C1 segment of cervical spinal cord (tissue), 14 donors: ENCODE results near the gene SLC25A26.
"Not testable (repeated sequence)": the region's sequence is repeated elsewhere in the genome, so short reads cannot be mapped to it uniquely, and the experiment has no call there.

Source experiments
- DNase-seq, 14 donors: peaks; one replicate each; lab custom pipeline; 2025; lab: John Stamatoyannopoulos, UW

The SLC25A26 gene

GRCh38 chr3:66226093-66226492 is 5.3 kb downstream of the SLC25A26 start:
- not testable (repeated sequence) for DNase-seq

GRCh38 chr3:66227051-66227450 is 6.2 kb downstream of the SLC25A26 start:
- DNase-seq, result no peak

GRCh38 chr3:66227915-66228314 is 7.1 kb downstream of the SLC25A26 start:
- no peak for DNase-seq

GRCh38 chr3:66228707-66229106 is 7.9 kb downstream of the SLC25A26 start:
- DNase-seq, result no peak

- DNase-seq, result no peak
Observed at GRCh38 chr3:66229931-66230330, 9.1 kb downstream of the SLC25A26 start.

- no peak for DNase-seq
Observed at GRCh38 chr3:66233033-66233432, 12.2 kb downstream of the SLC25A26 start.

GRCh38 chr3:66236281-66236680 is 15.5 kb downstream of the SLC25A26 start:
- no peak for DNase-seq

- no peak for DNase-seq
Observed at GRCh38 chr3:66237552-66237951, 16.8 kb downstream of the SLC25A26 start.

GRCh38 chr3:66239513-66240123 is 18.8 kb downstream of the SLC25A26 start:
- no peak for DNase-seq

- DNase-seq, result no peak
Observed at GRCh38 chr3:66241466-66241865, 20.7 kb downstream of the SLC25A26 start.

- no peak for DNase-seq
Observed at GRCh38 chr3:66242788-66243464, 22.1 kb downstream of the SLC25A26 start.

- no peak for DNase-seq
Observed at GRCh38 chr3:66248641-66249040, 27.8 kb downstream of the SLC25A26 start.

GRCh38 chr3:66253790-66254620 is 33.2 kb downstream of the SLC25A26 start:
- peak in 1 of 14 donors; percentile 11 for DNase-seq

- DNase-seq, result no peak
Observed at GRCh38 chr3:66255865-66256264, 35.1 kb downstream of the SLC25A26 start.

- DNase-seq, result no peak
Observed at GRCh38 chr3:66256806-66257205, 36.0 kb downstream of the SLC25A26 start.

GRCh38 chr3:66259566-66260255 is 38.9 kb downstream of the SLC25A26 start:
- DNase-seq, result no peak

- DNase-seq, result no peak
Observed at GRCh38 chr3:66260431-66260830, 39.6 kb downstream of the SLC25A26 start.

GRCh38 chr3:66261355-66261754 is 40.6 kb downstream of the SLC25A26 start:
- DNase-seq, result no peak

- no peak for DNase-seq
Observed at GRCh38 chr3:66265649-66266048, 44.8 kb downstream of the SLC25A26 start.

GRCh38 chr3:66266551-66266950 is 45.8 kb downstream of the SLC25A26 start:
- DNase-seq, result no peak

GRCh38 chr3:66267031-66267430 is 46.2 kb downstream of the SLC25A26 start:
- no peak for DNase-seq

- no peak for DNase-seq
Observed at GRCh38 chr3:66267906-66268305, 47.1 kb downstream of the SLC25A26 start.
